ENCODE data around the gene RERE. TPM values are rescaled to one million over a fixed set of nuclear protein-coding genes. Genes with fewer than 3 reads are reported as not detected.
A peak's percentile ranks its signal among the peaks of the same experiment; 100 is the strongest.

RERE gene
- total and polyA plus RNA-seq, 2 experiments from 2014 or later: 148 to 170 TPM

DNA sequence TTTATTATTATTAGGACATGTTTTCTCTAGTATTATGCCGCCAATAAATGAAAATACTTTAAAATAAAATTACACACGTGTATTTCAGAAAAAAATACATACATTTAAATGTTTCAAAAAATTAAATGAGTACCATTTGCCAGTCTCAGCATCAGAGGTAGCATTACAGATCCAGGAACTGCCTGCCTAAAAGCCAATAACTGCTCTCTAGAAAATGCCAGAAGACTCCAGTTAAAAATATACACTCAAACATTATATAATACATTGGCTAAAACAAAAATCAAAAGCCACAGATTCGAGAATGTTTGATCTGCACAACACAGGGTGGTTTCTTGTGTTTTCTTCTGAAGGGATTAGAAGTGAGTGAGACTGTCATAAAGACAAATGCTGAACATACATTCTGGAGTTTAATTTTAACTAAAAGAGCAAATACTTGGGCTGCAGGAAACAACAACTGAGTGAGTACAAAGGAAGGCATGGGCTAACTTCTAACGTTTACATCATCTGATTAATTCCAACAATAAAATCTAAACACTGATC lies 105.5 kb downstream of the RERE start:
- H3K36me3 Mint-ChIP-seq (ENCODE audit: low read depth): peaks cover 4% of the 10 kb centered on the region; the same call in 1 of the 3 replicates
- H3K4me1 ChIP-seq (ENCODE audit: insufficient read depth): peaks cover 42% of the 10 kb centered on the region
- H3K27ac Mint-ChIP-seq: peak overlapping the region; percentile 78
- no peaks in the 10 kb centered on the region for H3K9me2 ChIP-seq (ENCODE audit: insufficient read depth)
- peaks cover 83% of the 10 kb centered on the region for H3K79me2 ChIP-seq (replicated peaks; ENCODE audit: insufficient read depth)
- no peak for DNase-seq (ENCODE audit: low spot score)
- H3K36me3 ChIP-seq (ENCODE audit: insufficient read depth): no peaks in the 10 kb centered on the region
- H3K4me1 Mint-ChIP-seq: peaks cover 44% of the 10 kb centered on the region
- H3K4me3 ChIP-seq: peak overlapping the region; percentile 9; the same call in 1 of the 2 replicates
- H2AFZ ChIP-seq: no peak overlapping the region
- no peaks in the 10 kb centered on the region for H3K27me3 ChIP-seq (ENCODE audit: insufficient read depth)
- no peaks in the 10 kb centered on the region for H3F3A ChIP-seq (replicated peaks; ENCODE audit: low read depth)
- H4K20me1 ChIP-seq (replicated peaks; ENCODE audit: insufficient read depth): no peaks in the 10 kb centered on the region
- H3K4me3 Mint-ChIP-seq: peak overlapping the region; percentile 55
- H3K9me3 Mint-ChIP-seq: no peaks in the 10 kb centered on the region
- no peak for ATAC-seq
- peak overlapping the region; percentile 35; the same call in 1 of the 2 replicates for H3K4me2 ChIP-seq
- TF ChIP-seq JUNB (IDR thresholded peaks at IDR 0.05; ENCODE audit: unreplicated experiment) (no peak), EZH2phosphoT487 (IDR thresholded peaks at IDR 0.05; ENCODE audit: unreplicated experiment) (no peak), STAT1 (IDR thresholded peaks at IDR 0.05; ENCODE audit: unreplicated experiment) (no peak), EZH2 (IDR thresholded peaks at IDR 0.05; ENCODE audit: low read depth, unreplicated experiment) (no peak), CREB1 (CRISPR knock-in tag; IDR thresholded peaks at IDR 0.05; ENCODE audit: low read depth) (no peak), NANOG (IDR thresholded peaks at IDR 0.05; ENCODE audit: borderline replicate concordance) (no peak), ZNF114 (CRISPR knock-in tag; IDR thresholded peaks at IDR 0.05) (no peak), POLR2AphosphoS5 (IDR thresholded peaks at IDR 0.05; ENCODE audit: low read depth) (no peak), ZNF331 (CRISPR knock-in tag; IDR thresholded peaks at IDR 0.05; ENCODE audit: low read depth) (no peak)
- TF ChIP-seq, protein P1, sequence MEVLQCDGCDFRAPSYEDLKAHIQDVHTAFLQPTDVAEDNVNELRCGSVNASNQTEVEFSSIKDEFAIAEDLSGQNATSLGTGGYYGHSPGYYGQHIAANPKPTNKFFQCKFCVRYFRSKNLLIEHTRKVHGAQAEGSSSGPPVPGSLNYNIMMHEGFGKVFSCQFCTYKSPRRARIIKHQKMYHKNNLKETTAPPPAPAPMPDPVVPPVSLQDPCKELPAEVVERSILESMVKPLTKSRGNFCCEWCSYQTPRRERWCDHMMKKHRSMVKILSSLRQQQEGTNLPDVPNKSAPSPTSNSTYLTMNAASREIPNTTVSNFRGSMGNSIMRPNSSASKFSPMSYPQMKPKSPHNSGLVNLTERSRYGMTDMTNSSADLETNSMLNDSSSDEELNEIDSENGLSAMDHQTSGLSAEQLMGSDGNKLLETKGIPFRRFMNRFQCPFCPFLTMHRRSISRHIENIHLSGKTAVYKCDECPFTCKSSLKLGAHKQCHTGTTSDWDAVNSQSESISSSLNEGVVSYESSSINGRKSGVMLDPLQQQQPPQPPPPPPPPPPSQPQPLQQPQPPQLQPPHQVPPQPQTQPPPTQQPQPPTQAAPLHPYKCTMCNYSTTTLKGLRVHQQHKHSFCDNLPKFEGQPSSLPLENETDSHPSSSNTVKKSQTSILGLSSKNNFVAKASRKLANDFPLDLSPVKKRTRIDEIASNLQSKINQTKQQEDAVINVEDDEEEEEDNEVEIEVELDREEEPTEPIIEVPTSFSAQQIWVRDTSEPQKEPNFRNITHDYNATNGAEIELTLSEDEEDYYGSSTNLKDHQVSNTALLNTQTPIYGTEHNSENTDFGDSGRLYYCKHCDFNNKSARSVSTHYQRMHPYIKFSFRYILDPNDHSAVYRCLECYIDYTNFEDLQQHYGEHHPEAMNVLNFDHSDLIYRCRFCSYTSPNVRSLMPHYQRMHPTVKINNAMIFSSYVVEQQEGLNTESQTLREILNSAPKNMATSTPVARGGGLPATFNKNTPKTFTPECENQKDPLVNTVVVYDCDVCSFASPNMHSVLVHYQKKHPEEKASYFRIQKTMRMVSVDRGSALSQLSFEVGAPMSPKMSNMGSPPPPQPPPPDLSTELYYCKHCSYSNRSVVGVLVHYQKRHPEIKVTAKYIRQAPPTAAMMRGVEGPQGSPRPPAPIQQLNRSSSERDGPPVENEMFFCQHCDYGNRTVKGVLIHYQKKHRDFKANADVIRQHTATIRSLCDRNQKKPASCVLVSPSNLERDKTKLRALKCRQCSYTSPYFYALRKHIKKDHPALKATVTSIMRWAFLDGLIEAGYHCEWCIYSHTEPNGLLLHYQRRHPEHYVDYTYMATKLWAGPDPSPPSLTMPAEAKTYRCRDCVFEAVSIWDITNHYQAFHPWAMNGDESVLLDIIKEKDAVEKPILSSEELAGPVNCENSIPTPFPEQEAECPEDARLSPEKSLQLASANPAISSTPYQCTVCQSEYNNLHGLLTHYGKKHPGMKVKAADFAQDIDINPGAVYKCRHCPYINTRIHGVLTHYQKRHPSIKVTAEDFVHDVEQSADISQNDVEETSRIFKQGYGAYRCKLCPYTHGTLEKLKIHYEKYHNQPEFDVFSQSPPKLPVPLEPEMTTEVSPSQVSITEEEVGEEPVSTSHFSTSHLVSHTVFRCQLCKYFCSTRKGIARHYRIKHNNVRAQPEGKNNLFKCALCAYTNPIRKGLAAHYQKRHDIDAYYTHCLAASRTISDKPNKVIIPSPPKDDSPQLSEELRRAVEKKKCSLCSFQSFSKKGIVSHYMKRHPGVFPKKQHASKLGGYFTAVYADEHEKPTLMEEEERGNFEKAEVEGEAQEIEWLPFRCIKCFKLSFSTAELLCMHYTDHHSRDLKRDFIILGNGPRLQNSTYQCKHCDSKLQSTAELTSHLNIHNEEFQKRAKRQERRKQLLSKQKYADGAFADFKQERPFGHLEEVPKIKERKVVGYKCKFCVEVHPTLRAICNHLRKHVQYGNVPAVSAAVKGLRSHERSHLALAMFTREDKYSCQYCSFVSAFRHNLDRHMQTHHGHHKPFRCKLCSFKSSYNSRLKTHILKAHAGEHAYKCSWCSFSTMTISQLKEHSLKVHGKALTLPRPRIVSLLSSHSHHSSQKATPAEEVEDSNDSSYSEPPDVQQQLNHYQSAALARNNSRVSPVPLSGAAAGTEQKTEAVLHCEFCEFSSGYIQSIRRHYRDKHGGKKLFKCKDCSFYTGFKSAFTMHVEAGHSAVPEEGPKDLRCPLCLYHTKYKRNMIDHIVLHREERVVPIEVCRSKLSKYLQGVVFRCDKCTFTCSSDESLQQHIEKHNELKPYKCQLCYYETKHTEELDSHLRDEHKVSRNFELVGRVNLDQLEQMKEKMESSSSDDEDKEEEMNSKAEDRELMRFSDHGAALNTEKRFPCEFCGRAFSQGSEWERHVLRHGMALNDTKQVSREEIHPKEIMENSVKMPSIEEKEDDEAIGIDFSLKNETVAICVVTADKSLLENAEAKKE (CRISPR knock-in tag; IDR thresholded peaks at IDR 0.05): no peak
- TF ChIP-seq, protein P2, sequence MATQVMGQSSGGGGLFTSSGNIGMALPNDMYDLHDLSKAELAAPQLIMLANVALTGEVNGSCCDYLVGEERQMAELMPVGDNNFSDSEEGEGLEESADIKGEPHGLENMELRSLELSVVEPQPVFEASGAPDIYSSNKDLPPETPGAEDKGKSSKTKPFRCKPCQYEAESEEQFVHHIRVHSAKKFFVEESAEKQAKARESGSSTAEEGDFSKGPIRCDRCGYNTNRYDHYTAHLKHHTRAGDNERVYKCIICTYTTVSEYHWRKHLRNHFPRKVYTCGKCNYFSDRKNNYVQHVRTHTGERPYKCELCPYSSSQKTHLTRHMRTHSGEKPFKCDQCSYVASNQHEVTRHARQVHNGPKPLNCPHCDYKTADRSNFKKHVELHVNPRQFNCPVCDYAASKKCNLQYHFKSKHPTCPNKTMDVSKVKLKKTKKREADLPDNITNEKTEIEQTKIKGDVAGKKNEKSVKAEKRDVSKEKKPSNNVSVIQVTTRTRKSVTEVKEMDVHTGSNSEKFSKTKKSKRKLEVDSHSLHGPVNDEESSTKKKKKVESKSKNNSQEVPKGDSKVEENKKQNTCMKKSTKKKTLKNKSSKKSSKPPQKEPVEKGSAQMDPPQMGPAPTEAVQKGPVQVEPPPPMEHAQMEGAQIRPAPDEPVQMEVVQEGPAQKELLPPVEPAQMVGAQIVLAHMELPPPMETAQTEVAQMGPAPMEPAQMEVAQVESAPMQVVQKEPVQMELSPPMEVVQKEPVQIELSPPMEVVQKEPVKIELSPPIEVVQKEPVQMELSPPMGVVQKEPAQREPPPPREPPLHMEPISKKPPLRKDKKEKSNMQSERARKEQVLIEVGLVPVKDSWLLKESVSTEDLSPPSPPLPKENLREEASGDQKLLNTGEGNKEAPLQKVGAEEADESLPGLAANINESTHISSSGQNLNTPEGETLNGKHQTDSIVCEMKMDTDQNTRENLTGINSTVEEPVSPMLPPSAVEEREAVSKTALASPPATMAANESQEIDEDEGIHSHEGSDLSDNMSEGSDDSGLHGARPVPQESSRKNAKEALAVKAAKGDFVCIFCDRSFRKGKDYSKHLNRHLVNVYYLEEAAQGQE (IDR thresholded peaks at IDR 0.05; ENCODE audit: unreplicated experiment): no peak
- TF ChIP-seq, protein P3, sequence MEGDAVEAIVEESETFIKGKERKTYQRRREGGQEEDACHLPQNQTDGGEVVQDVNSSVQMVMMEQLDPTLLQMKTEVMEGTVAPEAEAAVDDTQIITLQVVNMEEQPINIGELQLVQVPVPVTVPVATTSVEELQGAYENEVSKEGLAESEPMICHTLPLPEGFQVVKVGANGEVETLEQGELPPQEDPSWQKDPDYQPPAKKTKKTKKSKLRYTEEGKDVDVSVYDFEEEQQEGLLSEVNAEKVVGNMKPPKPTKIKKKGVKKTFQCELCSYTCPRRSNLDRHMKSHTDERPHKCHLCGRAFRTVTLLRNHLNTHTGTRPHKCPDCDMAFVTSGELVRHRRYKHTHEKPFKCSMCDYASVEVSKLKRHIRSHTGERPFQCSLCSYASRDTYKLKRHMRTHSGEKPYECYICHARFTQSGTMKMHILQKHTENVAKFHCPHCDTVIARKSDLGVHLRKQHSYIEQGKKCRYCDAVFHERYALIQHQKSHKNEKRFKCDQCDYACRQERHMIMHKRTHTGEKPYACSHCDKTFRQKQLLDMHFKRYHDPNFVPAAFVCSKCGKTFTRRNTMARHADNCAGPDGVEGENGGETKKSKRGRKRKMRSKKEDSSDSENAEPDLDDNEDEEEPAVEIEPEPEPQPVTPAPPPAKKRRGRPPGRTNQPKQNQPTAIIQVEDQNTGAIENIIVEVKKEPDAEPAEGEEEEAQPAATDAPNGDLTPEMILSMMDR (conservative IDR thresholded peaks at IDR 0.05; ENCODE audit: low read depth in 2 of 2): no peak
- TF ChIP-seq, protein P4, sequence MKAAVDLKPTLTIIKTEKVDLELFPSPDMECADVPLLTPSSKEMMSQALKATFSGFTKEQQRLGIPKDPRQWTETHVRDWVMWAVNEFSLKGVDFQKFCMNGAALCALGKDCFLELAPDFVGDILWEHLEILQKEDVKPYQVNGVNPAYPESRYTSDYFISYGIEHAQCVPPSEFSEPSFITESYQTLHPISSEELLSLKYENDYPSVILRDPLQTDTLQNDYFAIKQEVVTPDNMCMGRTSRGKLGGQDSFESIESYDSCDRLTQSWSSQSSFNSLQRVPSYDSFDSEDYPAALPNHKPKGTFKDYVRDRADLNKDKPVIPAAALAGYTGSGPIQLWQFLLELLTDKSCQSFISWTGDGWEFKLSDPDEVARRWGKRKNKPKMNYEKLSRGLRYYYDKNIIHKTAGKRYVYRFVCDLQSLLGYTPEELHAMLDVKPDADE (IDR thresholded peaks at IDR 0.05): no peak
- H3K27me3 Mint-ChIP-seq (ENCODE audit: insufficient read depth, low read depth, poor library complexity): no peaks in the 10 kb centered on the region
- peak overlapping the region; percentile 82 for H3K27ac ChIP-seq (ENCODE audit: low read depth)
